Fibroblast of pulmonary artery (primary cell): Measurements from ENCODE around the gene BZW1.
"Not testable (repeated sequence)": the region's sequence is repeated elsewhere in the genome, so short reads cannot be mapped to it uniquely, and the experiment has no call there.

Source experiments
- DNase-seq: peaks from one replicate; pipeline ENCODE4 v3.0.0-alpha.2; 2010; ENCODE audit warnings: low read depth
- H3K4me3 ChIP-seq: replicated peaks from 2 replicates; pipeline ENCODE4 v1.5.1; 2011; ENCODE audit warnings: low read depth, mild to moderate bottlenecking, control low read depth, low read length, moderate library complexity
- CTCF ChIP-seq: IDR thresholded peaks from 2 replicates; pipeline ENCODE4 v1.5.1; 2011; ENCODE audit warnings: mild to moderate bottlenecking, control low read depth, low read length, inconsistent platforms; ENCODE audit errors: missing control alignments

BZW1 gene

GRCh38 chr2:200798514-200798913 lies 13.2 kb upstream of the BZW1 start:
- no peak for DNase-seq
- TF ChIP-seq CTCF, result no peak
- H3K4me3 ChIP-seq, result no peak overlapping the region

- DNase-seq, result no peak
Observed at GRCh38 chr2:200800458-200800857, 11.3 kb upstream of the BZW1 start.

GRCh38 chr2:200801431-200801830 lies 10.3 kb upstream of the BZW1 start:
- not testable (repeated sequence) for DNase-seq, H3K4me3 ChIP-seq

More at GRCh38 chr2:200800458-200800857, 11.3 kb upstream of the BZW1 start:
- no peak for TF ChIP-seq CTCF
- H3K4me3 ChIP-seq, result no peak overlapping the region

- no peak for TF ChIP-seq CTCF
- no peak overlapping the region for H3K4me3 ChIP-seq
- DNase-seq, result peak; percentile 33
Observed at GRCh38 chr2:200809506-200810251, 2.0 kb upstream of the BZW1 start.

- no peak for TF ChIP-seq CTCF
- H3K4me3 ChIP-seq, result peak overlapping the region; percentile 59
- DNase-seq, result peak; percentile 79
Observed at GRCh38 chr2:200810252-200810997, 1.3 kb upstream of the BZW1 start.

GRCh38 chr2:200810998-200811332 lies 745 bp upstream of the BZW1 start:
- peak overlapping the region; percentile 59 for H3K4me3 ChIP-seq
- no peak for DNase-seq
- TF ChIP-seq CTCF, result no peak

- peak; percentile 42 for TF ChIP-seq CTCF
Observed at GRCh38 chr2:200812122-200813022, 662 bp downstream of the BZW1 start.

More at GRCh38 chr2:200812122-200813022, 662 bp downstream of the BZW1 start:
- peak overlapping the region; percentile 87 for H3K4me3 ChIP-seq
- DNase-seq, result peak; percentile 71
